GM23338 (cell line): ENCODE results near the gene ZNF543. TPM values are rescaled to one million over a fixed set of nuclear protein-coding genes. Genes with fewer than 3 reads are reported as not detected.

Experiments used
- ATAC-seq: fragments of 200-7000 bp; cut with Tn5 transposase; 3 replicates; pipeline ENCODE4 v1.9.1; 2020
- DNase-seq: peaks from one replicate; pipeline ENCODE4 v3.0.0-alpha.2; 2015; ENCODE audit warnings: low spot score
- H2AFZ ChIP-seq: fragments of 200-600 bp; sonication (generic); 2 replicates; pipeline ENCODE4 v1.8.0; 2016; ENCODE audit warnings: antibody characterized with exemption, mild to moderate bottlenecking, moderate library complexity
- H3F3A ChIP-seq: fragments of 200-600 bp; sonication (generic); replicated peaks from 2 replicates; pipeline ENCODE4 v1.8.0; 2017; ENCODE audit warnings: antibody characterized with exemption, mixed run types, low read depth
- H3K27ac ChIP-seq: fragments of 200-600 bp; sonication (generic); 2 replicates; pipeline ENCODE4 v1.6.1; 2016; ENCODE audit warnings: low read depth
- H3K27me3 ChIP-seq: fragments of 200-600 bp; sonication (generic); 2 replicates; pipeline ENCODE4 v1.8.0; 2016; ENCODE audit warnings: mild to moderate bottlenecking, mixed run types, moderate library complexity; ENCODE audit not compliant: insufficient read depth
- H3K36me3 ChIP-seq: fragments of 200-600 bp; sonication (generic); 2 replicates; pipeline ENCODE4 v1.8.0; 2016; ENCODE audit warnings: mild to moderate bottlenecking; ENCODE audit not compliant: insufficient read depth
- H3K4me1 ChIP-seq: fragments of 200-600 bp; sonication (generic); 2 replicates; pipeline ENCODE4 v1.8.0; 2016; ENCODE audit warnings: mild to moderate bottlenecking, moderate library complexity; ENCODE audit not compliant: insufficient read depth
- H3K4me2 ChIP-seq: fragments of 200-600 bp; sonication (generic); 2 replicates; pipeline ENCODE4 v1.7.1; 2017; ENCODE audit warnings: mixed run types
- H3K4me3 ChIP-seq: fragments of 200-600 bp; sonication (generic); 2 replicates; pipeline ENCODE4 v1.6.1; 2016; ENCODE audit warnings: mixed run types
- H3K79me2 ChIP-seq: fragments of 200-600 bp; sonication (generic); replicated peaks from 2 replicates; pipeline ENCODE4 v1.8.0; 2017; ENCODE audit warnings: mild to moderate bottlenecking; ENCODE audit not compliant: insufficient read depth
- H3K9me2 ChIP-seq: fragments of 200-600 bp; sonication (generic); 2 replicates; pipeline ENCODE4 v1.8.0; 2017; ENCODE audit not compliant: insufficient read depth
- H4K20me1 ChIP-seq: fragments of 200-600 bp; sonication (generic); replicated peaks from 2 replicates; pipeline ENCODE4 v1.8.0; 2017; ENCODE audit warnings: mild to moderate bottlenecking; ENCODE audit not compliant: insufficient read depth
- H3K27ac Mint-ChIP-seq: 2 replicates; pipeline ENCODE4 v1.8.0; 2020; ENCODE audit warnings: inconsistent platforms, mild to moderate bottlenecking, moderate library complexity, mixed read lengths
- H3K27me3 Mint-ChIP-seq: 3 replicates; pipeline ENCODE4 v1.8.0; 2022; ENCODE audit warnings: low read depth, mild to moderate bottlenecking, moderate library complexity, mixed read lengths, inconsistent platforms; ENCODE audit not compliant: insufficient read depth, poor library complexity
- H3K36me3 Mint-ChIP-seq: 3 replicates; pipeline ENCODE4 v1.8.0; 2021; ENCODE audit warnings: low read depth, mild to moderate bottlenecking, inconsistent platforms, moderate library complexity, mixed read lengths
- H3K4me1 Mint-ChIP-seq: 3 replicates; pipeline ENCODE4 v1.8.0; 2020; ENCODE audit warnings: mild to moderate bottlenecking, inconsistent platforms, mixed read lengths
- H3K4me3 Mint-ChIP-seq: 3 replicates; pipeline ENCODE4 v1.8.0; 2021; ENCODE audit warnings: moderate library complexity, mild to moderate bottlenecking, inconsistent platforms, mixed read lengths
- H3K9me3 Mint-ChIP-seq: 3 replicates; pipeline ENCODE4 v1.8.0; 2020; ENCODE audit warnings: moderate library complexity, mild to moderate bottlenecking, inconsistent platforms, mixed read lengths
- CREB1 ChIP-seq: fragments of 250-450 bp; sonication (Bioruptor Pico); IDR thresholded peaks from 2 replicates; pipeline ENCODE4 v1.5.0; 2020; ENCODE audit warnings: low read depth, mild to moderate bottlenecking, moderate library complexity
- CTCF ChIP-seq, 2 experiments: fragments of 200-600 bp in 1 of 2; sonication (generic) in 1 of 2; conservative IDR thresholded peaks; 2 replicates each; pipeline versions ENCODE4 v1.5.1 to v1.6.1; 2016 to 2017; ENCODE audit warnings: antibody characterized with exemption in 2 of 2, low read depth in 2 of 2, mild to moderate bottlenecking in 2 of 2, moderate library complexity in 1 of 2
- ETS1 ChIP-seq: IDR thresholded peaks from 2 replicates; pipeline ENCODE4 v1.6.1; 2016; ENCODE audit warnings: antibody characterized with exemption
- EZH2phosphoT487 ChIP-seq: fragments of 200-600 bp; sonication (generic); IDR thresholded peaks from one replicate; pipeline ENCODE4 v1.8.1; 2018; ENCODE audit warnings: antibody characterized with exemption; ENCODE audit not compliant: unreplicated experiment
- JUNB ChIP-seq: IDR thresholded peaks from one replicate; pipeline ENCODE4 v1.6.1; 2016; ENCODE audit warnings: antibody characterized with exemption; ENCODE audit not compliant: unreplicated experiment
- NANOG ChIP-seq: IDR thresholded peaks from 2 replicates; pipeline ENCODE4 v1.6.1; 2016; ENCODE audit warnings: antibody characterized with exemption, borderline replicate concordance
- POLR2AphosphoS5 ChIP-seq: IDR thresholded peaks from 2 replicates; pipeline ENCODE4 v1.6.1; 2016; ENCODE audit warnings: antibody characterized with exemption, low read depth
- STAT1 ChIP-seq: IDR thresholded peaks from one replicate; pipeline ENCODE4 v1.6.1; 2016; ENCODE audit warnings: antibody characterized with exemption; ENCODE audit not compliant: unreplicated experiment
- ZNF114 ChIP-seq: fragments of 250-450 bp; sonication (Bioruptor Pico); IDR thresholded peaks from 2 replicates; pipeline ENCODE4 v1.5.0; 2020; ENCODE audit warnings: mild to moderate bottlenecking, moderate library complexity
- ZNF331 ChIP-seq: fragments of 250-450 bp; sonication (Bioruptor Pico); IDR thresholded peaks from 2 replicates; pipeline ENCODE4 v1.5.0; 2020; ENCODE audit warnings: low read depth, mild to moderate bottlenecking, moderate library complexity
- polyA plus RNA-seq: library from polyadenylated mRNA; unstranded; fragments of >200 nt; fragmentation: Nextera tagmentation; extraction: Ambion mirVana; gene quantifications from 2 replicates; pipeline ENCODE4 v1.2.1, GENCODE V29; 2016
- total RNA-seq: library from RNA; depleted of rRNA; stranded (reverse); fragments of >200 nt; shearing (Covaris generic); gene quantifications from 2 replicates; pipeline ENCODE4 v1.2.3, GENCODE V29; 2014
- TF ChIP-seq, protein P1 (sequence below): IDR thresholded peaks from one replicate; pipeline ENCODE4 v1.6.1; 2018; ENCODE audit warnings: antibody characterized with exemption; ENCODE audit not compliant: unreplicated experiment

Gene ZNF543
- total and polyA plus RNA-seq, 2 experiments from 2014 or later: 2.4 to 10.3 TPM

GRCh38 chr19:57293719-57294118, 26.6 kb upstream of the ZNF543 start (continued):
- TF ChIP-seq EZH2phosphoT487: no peak
- no peak for TF ChIP-seq CTCF (conservative IDR thresholded peaks at IDR 0.05; ENCODE audit: low read depth in 2 of 2)
- TF ChIP-seq JUNB: no peak
- TF ChIP-seq, protein P1, sequence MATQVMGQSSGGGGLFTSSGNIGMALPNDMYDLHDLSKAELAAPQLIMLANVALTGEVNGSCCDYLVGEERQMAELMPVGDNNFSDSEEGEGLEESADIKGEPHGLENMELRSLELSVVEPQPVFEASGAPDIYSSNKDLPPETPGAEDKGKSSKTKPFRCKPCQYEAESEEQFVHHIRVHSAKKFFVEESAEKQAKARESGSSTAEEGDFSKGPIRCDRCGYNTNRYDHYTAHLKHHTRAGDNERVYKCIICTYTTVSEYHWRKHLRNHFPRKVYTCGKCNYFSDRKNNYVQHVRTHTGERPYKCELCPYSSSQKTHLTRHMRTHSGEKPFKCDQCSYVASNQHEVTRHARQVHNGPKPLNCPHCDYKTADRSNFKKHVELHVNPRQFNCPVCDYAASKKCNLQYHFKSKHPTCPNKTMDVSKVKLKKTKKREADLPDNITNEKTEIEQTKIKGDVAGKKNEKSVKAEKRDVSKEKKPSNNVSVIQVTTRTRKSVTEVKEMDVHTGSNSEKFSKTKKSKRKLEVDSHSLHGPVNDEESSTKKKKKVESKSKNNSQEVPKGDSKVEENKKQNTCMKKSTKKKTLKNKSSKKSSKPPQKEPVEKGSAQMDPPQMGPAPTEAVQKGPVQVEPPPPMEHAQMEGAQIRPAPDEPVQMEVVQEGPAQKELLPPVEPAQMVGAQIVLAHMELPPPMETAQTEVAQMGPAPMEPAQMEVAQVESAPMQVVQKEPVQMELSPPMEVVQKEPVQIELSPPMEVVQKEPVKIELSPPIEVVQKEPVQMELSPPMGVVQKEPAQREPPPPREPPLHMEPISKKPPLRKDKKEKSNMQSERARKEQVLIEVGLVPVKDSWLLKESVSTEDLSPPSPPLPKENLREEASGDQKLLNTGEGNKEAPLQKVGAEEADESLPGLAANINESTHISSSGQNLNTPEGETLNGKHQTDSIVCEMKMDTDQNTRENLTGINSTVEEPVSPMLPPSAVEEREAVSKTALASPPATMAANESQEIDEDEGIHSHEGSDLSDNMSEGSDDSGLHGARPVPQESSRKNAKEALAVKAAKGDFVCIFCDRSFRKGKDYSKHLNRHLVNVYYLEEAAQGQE: no peak
- TF ChIP-seq POLR2AphosphoS5: no peak
- TF ChIP-seq ZNF114 (CRISPR knock-in tag): no peak
- no peak for TF ChIP-seq STAT1
- no peak for TF ChIP-seq ETS1

- Mint-ChIP-seq H3K4me3 (no peak overlapping the region), H3K27ac (peak overlapping the region; percentile 91), H3K9me3 (no peaks in the 10 kb centered on the region), H3K36me3 (peaks cover 43% of the 10 kb centered on the region), H3K4me1 (peaks cover 12% of the 10 kb centered on the region; the same call in 2 of the 3 replicates), H3K27me3 (peaks cover 7% of the 10 kb centered on the region)
- Histone ChIP-seq H2AFZ (no peak overlapping the region), H4K20me1 (peaks cover 8% of the 10 kb centered on the region; the same call in 1 of the 2 replicates), H3K4me1 (no peaks in the 10 kb centered on the region), H3F3A (no peaks in the 10 kb centered on the region), H3K4me3 (no peak overlapping the region), H3K9me2 (no peaks in the 10 kb centered on the region), H3K27ac (no peak overlapping the region), H3K27me3 (no peaks in the 10 kb centered on the region), H3K36me3 (0 out of 2 replicates have a peak, but pooled peaks cover 3% of the 10 kb centered on the region), H3K4me2 (no peak overlapping the region), H3K79me2 (peaks cover 39% of the 10 kb centered on the region)
- ATAC-seq (peak; percentile 50), DNase-seq (no peak)
- TF ChIP-seq CREB1 (CRISPR knock-in tag) (no peak), POLR2AphosphoS5 (no peak), EZH2phosphoT487 (no peak), ZNF331 (CRISPR knock-in tag) (no peak), ZNF114 (CRISPR knock-in tag) (no peak), STAT1 (no peak), NANOG (no peak), ETS1 (no peak), CTCF (conservative IDR thresholded peaks at IDR 0.05; ENCODE audit: low read depth in 2 of 2) (no peak)
- TF ChIP-seq, protein P1: no peak
Measured at GRCh38 chr19:57302020-57302465, 18.2 kb upstream of the ZNF543 start.
